Measurements from ENCODE around the gene KCNV2. TPM values are rescaled to one million over a fixed set of nuclear protein-coding genes. Genes with fewer than 3 reads are reported as not detected.

Gene KCNV2
- total RNA-seq = not detected

DNA sequence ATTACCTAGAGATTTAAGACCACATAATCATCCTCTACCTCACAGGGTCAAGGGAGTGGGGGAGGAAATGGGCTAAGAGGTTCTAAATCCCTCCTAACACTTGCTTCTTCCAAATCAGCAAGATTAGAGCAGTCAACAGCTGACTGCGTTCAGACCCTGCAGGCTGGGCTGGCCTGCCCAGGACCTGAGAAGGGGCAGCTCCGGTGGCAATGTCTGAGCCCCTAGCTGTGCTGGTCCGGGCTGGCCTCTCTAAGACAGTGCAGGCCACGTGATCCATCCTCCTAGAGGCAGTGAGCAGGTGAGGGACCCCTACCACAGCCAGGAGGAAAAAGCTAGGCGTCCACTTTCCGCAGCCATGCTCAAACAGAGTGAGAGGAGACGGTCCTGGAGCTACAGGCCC, at the start of gene KCNV2:
Gene KCNV2 (plus strand): TSS at position 126 of the 400 bp plus-strand sequence. CDS start 230 bp downstream, at position 356.

Other genes with a start within 250 kb of the KCNV2 start
- 26.1 TPM for gene VLDLR, start 95.7 kb upstream of the KCNV2 start, total RNA-seq
- gene PUM3, start 126.6 kb downstream of the KCNV2 start, total RNA-seq = 34.4 TPM